Activated T-cell treated with anti-CD3 and anti-CD28 coated beads, Interleukin-2, amount 50 U/mL, for 48 hours (primary cell): Measurements from ENCODE around the gene TCF15.
A peak's percentile ranks its signal among the peaks of the same experiment; 100 is the strongest.

Experiments used
- DNase-seq, 2 experiments: peaks; one replicate each; pipeline ENCODE4 v3.0.0-alpha.2; 2020

Gene TCF15, protein sequence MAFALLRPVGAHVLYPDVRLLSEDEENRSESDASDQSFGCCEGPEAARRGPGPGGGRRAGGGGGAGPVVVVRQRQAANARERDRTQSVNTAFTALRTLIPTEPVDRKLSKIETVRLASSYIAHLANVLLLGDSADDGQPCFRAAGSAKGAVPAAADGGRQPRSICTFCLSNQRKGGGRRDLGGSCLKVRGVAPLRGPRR

DNA sequence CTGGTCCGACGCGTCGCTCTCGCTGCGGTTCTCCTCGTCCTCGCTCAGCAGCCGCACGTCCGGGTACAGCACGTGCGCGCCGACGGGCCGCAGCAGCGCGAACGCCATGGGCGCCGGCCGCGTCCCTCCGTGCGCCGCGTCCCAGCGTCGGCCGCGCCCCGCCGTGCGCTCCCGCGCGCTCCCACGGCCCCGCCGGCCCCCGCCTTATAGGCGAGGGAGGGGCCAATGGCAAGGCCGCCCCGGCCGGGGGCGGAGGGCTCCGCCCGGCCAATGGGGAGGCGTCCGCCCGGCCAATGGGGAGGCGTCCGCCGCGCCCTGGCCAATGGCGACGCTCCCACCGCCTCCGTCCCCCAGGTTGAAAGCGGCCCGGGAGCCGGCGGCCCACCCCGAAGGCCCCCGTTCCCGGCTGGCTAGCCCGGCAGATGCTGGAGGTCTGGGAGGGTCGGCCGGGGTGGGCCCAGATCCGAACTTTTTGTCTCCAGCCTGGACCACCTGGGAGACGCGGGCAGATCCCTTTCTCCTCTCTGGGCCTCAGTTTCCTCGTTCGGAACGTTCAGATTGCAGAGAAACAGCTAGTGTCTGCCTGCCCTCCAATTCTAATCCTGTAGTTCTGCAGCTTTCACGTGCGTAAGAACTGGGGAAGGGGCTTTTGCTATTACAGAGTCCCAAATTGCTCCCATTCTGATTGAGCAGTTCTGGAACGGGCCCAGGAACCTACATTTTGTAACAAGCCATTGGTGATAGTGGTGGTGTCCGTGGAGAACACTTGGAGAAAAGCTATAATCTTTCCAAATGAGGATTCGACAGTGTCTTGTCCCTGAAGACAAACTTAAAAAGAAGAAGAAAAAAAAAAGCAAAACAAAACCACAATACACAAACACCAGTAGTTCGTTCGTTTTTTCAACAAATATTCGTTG, at the start of gene TCF15:
Gene TCF15, minus strand, starts transcription at position 180 of the 917 bp plus-strand sequence. Its CDS starts 72 bp downstream, at position 108.
- peak in 1 of 2 experiments; percentile 49 for DNase-seq

DNA sequence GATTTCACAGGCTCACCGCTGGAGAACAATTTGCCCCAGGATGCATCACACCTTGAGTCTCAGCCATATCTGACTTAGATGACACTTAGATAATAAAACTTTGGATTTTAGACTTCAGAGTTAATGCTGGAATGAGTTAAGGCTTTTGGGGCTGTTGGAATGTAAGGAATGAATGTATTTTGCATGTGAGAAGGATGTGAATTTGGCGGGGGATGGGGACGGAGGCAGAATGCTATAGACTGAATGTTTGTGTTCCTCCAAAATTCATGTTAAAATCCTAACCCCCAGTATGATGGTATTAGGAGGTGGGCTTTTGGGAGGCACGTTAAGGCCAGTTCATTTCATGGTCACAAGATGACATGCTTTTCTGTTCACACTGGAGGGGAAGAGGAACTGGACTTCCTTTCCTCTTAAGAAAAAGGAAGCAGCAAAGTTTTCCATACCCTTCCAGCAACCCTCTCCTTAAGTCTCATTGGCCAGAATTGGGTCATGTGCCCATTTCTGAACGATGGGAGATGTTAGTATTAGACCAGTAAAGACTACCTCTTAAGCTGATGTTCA, 48.7 kb upstream of the TCF15 start:
- no peak for DNase-seq

DNA sequence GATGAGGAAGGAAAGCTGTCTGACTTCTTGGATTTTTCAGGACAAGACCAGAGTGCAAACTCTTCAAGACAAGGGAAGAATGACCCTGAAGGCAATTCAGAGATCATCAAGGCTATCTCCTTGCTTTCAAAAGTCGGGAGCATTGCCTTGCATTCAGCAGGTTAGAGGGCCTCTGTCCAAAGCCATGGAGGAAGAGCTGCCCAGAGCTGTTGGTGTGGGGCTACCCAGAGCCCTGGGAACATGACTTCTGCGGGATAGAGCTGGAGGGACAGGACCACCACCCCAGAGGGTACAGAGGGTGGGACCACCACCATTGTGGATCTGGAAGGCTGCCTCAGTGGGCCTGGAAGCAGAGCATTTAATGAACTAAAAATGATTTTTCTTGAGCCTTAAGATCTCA, 48.1 kb upstream of the TCF15 start:
- no peak for DNase-seq

DNA sequence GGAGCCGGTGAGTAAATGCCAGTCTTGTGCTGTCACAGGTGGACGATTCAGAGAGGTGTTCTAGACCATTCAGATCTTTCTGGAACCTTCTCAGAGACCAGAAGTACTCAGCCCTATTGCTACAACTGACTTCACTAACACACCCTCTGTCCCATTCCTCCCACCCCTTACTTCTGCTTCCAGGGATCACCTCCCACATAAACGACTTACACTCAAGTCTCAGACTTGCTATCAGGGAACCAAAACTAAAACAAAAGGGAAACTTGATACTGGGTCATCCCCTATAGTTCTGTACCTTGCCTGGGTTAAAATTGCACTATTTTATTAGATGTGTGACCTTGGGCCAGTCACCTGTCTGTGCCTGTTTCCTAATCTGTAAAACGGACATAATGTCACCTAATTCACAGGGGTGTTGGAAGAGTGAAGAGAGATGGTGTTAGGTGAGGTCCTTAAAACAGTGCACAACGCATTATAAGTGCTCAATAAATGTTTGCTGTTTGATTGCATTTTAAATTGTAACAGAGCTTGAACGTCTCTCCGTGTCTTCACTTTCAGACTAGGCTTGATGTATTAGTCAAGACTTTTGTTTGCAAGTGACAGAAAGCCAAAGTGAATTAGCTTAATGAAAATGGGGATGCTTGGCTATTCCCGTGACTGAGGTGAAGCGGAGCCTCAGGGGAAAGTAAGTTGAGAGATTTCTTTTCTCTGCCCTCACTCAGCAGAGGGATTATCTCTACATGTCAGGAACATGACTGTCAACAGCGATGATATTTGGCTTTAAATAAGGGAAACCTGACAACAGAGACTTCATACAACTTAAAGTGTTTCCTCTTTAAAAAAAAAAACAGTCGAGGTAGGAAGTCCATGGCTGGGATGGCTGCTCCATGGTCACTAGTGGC, 45.9 kb upstream of the TCF15 start:
- DNase-seq = no peak

DNA sequence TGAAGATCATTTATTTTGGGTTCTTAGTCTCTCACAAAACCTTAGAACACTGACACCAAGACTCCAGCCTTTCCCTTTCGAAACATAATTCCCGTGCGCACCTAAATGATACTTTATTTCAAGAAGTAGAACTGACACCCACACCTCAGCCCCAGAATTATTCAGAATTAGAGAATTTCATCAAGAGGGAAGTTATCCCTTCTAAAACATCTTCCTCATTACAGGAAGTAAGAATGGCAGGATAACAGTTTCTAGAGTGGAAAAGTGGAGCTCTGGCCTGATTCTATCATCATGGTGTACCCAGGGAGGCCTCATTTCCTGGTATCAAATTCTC, 44.3 kb upstream of the TCF15 start:
- no peak for DNase-seq

DNA sequence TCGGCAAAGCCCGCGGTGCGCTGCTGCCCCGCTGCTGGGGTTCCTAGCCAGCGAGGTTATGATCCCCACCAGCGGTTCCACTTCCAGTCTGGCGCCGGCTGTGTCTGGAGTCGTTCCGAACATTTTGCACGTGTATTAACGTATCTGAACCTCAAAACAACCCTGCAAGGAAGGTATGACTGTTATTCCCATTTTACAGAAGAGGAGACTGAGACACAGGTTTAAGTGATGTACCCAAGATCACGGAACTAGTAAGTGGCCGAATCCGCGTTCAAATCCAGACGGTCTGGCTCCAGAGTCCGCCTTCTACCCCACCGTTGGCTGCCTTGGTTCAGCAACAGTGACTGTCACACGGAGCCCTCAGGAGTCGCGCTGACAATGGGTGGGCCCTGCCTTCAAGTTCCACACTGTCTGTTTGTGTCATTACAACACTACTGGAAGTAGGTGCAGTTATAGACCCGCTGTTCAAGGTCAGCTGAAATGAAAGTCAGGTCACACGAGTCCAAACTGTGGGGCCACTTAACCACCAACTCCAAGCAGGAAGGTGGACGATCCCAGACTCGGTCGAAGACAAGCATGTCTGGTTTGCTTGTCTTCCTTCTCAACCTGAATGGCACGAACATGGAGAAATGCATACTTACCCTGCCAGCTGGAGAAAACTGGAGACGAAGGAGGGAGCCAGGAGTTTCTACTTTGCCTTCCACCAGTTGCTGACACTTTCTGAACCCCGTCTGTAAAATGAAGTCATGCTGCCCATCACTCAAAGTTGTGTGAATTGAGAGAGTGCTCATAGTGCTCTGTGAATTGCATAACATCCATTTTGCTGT, 43.7 kb upstream of the TCF15 start:
- no peak for DNase-seq

DNA sequence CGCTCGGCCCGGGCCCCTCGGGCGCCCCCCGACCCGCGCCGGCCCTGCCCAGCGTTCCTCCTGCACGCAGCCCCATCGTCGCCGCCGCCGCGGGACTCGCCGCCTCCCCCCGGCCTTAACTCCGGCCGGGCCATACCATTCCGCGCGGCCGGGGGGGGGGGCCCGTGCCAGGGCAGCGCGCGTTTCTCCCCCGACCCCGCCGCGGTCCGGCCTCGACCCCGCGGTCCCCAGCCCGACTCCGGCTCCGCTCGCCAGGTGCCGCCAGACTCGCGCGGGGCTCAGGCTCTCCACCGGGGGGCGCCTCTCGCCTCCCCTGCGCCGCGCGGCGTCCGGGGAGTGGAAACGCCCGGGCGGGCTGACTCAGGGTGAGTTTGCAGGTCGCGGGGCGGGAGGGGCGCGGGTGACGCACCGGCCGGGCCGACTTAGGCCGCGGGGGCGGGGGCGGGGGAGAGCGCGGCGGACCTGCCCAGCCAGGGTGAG, 43.0 kb upstream of the TCF15 start, which contains the start of gene SRXN1:
Gene SRXN1, minus strand, starts transcription at position 91 of the 480 bp plus-strand sequence. Its CDS starts 15 bp downstream, at position 76.
- peak; percentile 90 to 92 for DNase-seq

DNA sequence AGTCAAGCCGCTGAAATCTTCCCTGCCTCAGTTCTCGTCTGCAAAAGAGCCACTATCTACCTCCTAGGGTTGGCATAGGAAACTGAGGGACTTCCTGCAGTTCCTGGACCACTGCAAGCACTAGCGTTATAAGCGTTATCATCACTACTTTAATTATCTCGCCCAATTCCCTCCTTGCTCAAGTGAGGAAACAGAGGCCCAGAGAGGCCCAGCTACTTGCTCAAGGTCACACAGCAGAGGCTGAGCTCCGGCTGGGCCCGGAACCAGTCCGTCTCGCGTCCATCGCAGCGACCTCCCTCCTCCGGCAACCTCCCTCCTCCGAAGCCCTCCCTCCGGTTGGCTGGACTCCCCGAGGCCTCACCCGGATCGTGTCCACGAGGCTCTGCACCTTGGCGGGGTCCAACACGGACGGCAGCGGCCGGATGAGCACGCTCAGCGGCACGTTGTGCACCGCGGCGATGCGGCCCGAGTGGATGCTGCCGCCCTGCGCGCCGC, 42.6 kb upstream of the TCF15 start:
- peak; percentile 48 to 60 for DNase-seq

DNA sequence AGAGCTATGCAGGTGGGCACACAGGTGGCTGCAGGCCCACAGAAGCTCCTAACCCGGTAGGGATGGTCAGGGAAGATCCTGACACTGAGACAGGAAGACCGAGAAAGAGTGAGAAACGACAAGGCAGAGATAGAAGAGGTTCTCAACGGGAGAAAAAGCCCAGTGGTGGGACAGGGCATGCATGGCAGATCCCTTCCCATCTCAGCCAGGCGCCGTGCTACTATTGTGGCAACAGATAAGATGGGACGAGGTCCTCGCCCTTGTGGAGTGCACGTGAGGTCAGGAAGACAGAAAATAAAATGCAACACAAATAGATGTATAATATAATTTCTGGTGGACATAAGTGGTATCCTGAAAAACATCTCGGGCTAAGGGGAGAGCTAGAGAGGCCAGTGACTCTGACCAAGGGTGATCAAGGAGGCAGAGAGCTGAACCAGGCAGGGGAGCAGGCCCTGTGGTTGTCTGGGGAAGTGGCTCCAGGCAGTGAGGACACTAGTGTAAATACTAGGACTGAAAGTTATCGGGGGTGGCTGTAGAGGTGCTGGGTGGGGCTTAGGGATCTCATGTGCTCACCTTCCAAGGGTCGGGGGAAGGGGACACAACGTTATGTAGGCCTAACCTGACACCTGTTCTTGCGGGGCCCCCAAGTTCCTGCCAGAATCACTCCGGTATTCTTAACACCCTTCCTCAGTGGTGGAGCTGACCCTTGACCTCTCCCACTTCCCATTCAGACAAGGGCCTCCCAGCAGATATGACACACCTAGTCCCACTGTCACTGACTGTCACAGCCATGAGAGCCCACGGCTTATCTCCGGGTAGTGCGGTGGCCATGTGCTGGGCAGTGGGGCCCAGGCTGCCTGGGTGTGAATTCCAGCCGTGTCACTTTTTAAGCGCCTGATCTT, 41.9 kb upstream of the TCF15 start:
- DNase-seq = peak in 1 of 2 experiments; percentile 40

DNA sequence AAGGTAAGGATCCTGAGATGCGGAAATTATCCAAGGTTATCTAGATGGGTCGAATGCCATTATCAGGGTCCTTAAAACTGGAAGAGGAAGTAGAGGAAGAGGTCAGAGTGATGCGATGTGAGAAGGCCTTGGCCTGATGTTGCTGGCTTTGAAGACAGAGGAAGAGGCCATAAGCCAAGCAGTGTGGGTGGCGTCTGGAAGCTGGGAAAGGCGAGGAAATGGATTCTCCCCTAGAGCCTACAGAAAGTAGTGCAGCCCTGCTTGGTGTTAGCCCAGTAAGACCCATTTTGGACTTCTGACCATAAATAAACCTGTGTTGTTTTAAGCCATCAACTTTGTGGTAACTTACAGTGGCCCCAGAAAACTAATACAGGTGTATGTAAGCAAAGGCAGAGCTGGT, 40.8 kb upstream of the TCF15 start:
- DNase-seq = no peak

DNA sequence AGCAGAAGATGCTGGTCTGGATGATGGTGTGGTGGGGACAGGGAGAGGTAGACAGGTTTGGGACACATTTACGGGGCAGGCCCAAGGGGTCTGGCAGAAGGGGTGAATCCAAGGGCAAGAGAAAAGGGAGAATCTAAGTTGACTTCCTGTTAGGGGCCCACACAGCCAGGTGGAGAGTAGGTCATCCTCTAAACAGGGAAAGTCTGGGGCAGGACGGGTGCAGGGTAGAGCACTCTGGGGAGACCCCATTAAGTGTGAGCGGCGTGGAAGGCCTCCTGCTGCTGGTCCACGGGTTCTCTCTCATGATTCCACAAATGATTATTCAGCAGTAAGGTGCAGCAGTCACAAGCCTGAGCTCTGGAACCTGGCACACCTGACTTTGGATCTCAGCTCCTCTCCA, 40.2 kb upstream of the TCF15 start:
- no peak for DNase-seq

DNA sequence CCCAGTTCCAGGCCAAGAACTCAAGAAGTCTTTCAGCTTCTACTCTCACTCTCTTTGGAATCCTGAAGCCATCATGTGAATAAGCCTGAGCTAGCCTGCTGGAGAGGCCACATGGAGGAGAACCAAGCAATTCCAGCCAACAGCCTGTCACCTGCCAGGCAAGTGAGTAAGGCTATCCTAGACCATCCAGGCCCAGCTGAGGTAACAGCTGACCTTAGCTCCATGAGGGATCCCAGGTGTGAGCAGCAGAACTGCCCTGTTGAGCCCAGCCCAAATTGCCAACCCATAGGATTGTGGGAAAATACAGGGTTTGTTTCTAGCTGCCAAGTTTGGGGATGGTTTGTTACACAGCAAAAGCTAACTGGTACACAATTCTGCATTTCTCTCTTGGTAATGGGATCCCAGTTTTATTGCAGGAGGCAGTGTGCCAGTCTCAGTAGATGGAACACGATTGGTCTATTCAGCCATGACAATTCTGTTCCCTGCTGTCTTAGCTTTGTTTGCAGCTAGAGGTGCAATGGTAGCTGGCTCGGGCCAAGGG, 37.4 kb upstream of the TCF15 start:
- DNase-seq = no peak

DNA sequence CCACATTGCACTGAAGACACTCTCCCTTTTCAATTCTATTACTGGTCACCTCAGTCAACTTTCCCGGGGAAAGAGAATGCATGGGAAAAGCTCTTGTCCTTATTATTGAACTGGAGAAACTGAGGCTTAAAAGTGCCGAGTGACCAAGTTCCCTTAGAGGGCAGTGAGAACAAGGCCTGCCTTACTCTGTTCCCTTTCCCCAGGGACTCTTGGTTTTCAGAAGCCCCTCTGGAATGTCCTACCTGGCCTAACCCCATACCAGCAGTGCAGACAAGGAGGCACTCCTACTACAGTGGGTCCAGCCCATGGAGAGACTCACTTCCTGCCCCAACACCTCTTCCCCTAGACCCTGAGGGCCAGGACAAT, 36.7 kb upstream of the TCF15 start:
- DNase-seq = no peak

DNA sequence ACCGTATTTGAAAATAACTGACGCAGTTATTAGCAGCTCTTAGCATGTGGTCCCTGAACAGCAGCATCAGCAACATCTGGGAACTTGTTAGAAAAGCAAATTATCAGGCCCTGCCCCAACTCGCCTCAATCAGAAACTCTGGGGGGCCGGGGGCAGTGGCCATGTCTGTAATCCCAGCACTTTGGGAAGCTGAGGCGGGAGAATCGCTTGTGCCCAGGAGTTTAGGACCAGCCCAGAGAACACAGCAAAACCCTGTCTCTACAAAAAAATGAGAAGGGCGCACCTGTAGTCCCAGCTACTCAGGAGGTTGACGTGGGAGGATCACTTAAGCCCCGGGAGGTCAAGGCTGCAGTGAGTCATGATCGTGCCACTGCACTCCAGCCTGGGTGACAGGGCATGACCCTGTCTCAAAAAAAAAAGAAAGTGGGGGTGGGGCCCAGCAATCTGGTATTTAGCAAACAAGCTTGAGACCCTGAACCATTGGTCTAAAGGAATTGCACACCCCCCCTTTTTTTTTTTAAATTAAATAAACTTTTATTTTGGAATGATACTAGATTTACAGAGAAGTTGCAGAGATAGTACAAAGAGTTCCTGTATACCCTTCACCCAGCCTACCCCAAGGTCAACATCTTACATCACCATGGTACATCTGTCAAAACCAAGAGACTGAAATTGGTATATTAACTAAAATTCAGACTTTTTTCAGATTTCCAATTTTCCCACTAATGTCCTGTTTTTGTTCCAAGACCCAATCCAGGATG, 36.2 kb upstream of the TCF15 start:
- DNase-seq = no peak

DNA sequence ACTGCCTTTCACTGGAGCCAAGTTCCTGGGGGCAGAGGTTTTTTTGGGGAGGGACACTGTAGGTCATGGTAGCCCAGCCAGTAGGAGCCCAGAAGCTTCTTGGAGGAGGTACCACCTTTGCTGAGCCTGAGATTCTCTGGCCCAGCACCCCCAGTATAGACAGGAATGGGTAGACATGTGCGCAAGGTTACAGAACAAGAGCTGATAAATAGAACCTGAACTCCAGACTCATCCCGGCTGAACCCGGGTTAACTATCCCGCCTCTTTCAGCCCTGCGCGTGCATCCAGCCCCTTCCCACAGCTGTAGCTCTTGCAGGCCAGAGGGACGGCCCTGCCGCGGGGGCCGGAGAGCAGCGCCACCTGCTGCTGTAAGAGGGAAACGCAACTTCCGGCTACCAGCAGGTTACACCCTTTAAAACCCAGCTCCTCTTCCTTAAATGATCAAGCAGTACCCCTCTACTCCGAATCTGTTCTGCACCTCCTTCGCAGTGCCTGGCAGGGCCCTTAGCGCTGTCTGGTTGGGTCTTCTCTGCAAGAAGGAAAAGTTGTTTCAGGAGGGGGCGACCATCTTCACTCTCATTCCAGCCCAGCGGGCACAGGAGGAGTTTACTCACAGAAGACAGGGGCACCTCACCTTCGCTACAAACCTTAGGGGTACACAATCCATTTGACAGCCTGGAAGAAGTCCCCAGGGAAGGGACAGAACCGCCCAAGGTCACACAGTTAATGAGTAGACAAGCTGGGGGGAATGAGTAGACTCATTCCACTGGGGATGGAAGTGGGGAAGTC, 35.4 kb upstream of the TCF15 start:
- peak; percentile 80 to 87 for DNase-seq

DNA sequence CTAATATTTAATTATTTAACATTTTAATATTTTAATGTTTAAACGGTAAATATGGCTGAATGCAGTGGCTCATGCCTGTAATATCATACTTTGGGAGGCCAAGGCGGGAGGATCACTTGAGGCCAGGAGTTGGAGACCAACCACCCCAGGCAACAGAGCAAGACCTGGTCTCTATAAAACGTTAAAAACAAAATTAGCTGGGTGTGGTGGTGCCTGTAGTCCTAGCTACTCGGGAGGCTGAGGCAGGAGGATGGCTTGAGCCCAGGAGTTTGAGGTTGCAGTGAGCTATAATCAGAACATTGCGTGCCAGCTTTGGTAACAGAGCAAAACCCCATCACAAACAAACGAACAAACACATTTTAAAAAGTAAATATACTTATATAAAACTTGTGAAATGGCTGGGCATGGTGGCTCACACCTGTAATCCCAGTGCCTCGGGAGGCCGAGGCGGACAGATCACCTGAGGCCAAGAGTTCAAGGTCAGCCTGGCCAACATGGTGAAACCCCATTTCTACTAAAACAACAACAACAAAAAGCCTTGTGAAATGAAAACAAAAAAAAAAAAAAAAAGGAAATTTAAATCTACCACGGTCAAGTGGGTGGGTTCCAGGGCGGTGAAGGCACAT, 34.7 kb upstream of the TCF15 start:
- no peak for DNase-seq

DNA sequence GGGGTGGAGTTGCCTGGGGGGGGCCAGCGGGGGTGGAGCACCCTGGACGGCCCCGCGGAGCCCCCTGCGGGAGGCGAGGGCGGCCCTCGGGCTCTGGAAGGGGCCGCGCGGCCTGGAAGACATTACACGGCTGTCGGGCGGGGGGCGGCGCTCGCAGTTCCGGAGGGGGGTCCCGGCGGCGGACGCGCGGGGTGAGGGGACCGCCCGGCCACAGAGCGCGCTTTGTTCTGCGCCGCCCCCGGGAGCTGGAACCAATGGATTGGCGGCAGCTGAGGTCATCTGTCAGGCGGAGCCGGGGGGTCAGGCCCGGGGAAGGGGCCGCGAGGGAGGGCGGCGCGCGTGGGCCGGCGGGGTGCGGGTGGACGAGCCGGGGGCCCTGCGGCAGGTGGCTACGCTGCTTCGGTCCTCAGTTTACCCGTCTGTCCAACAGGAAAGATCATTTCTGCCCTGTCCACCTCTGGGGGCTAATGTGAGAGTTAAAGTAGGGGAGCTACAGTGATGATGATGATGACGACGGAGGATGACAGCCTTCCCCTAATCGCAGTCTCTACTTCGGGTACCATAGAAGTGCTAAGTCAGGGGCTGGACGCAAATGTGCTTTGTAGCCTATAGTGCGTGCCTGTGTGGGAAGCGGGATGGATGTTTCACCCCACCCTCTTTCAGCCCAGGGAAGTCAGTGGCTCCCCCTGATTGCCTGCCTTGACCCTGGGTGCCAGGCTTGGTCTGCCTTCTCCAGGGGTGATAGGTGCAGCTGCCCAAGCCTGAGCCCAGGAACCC, 32.5 kb upstream of the TCF15 start:
- no peak for DNase-seq
